Cardiac septum (tissue), 1 donor: ENCODE data around the gene TNP1. TPM values are rescaled to one million over a fixed set of nuclear protein-coding genes. Genes with fewer than 3 reads are reported as not detected.
A peak's percentile ranks its signal among the peaks of the same experiment; 100 is the strongest.

Source experiments
- DNase-seq: peaks from one replicate; pipeline ENCODE4 v3.0.0-alpha.2; 2020; ENCODE audit warnings: low spot score
- intact Hi-C: fragments of 100-400 bp; cut with DNase I; formaldehyde crosslinking; loops from one replicate; pipeline ENCODE4 v1.14.0; 2022
- total RNA-seq: library from RNA; stranded (reverse); fragmentation: NEBNext Ultra II Directional; extraction: Animal tissue kit (Norgen Biotek cat#: 25700); gene quantifications from one replicate; pipeline ENCODE4 v1.2.1, GENCODE V29; 2021
- donor health status: DM: no; HTN: no; CAD: no.

Gene TNP1
- total RNA-seq, 1 donor from 2014 or later: not detected

GRCh38 chr2:216850665-216851322 lies 9.1 kb downstream of the TNP1 start:
- intact Hi-C loops: no loop called here
- no peak for DNase-seq

GRCh38 chr2:216849987-216850386 lies 9.9 kb downstream of the TNP1 start:
- intact Hi-C loops: no loop called here
- no peak for DNase-seq

GRCh38 chr2:216845426-216845825 lies 14.4 kb downstream of the TNP1 start:
- DNase-seq: no peak
- intact Hi-C loops: no loop called here

- DNase-seq: no peak
- intact Hi-C loops: no loop called here
Measured at GRCh38 chr2:216842636-216843035, 17.2 kb downstream of the TNP1 start.

- intact Hi-C loops: no loop called here
- no peak for DNase-seq
Measured at GRCh38 chr2:216839688-216840087, 20.2 kb downstream of the TNP1 start.

- intact Hi-C loops: no loop called here
- no peak for DNase-seq
Measured at GRCh38 chr2:216838151-216838550, 21.7 kb downstream of the TNP1 start.

- DNase-seq: no peak
- intact Hi-C loops: no loop called here
Measured at GRCh38 chr2:216837740-216838139, 22.1 kb downstream of the TNP1 start.

- intact Hi-C loops: no loop called here
- DNase-seq: no peak
Measured at GRCh38 chr2:216833061-216833460, 26.8 kb downstream of the TNP1 start.

- DNase-seq: no peak
- intact Hi-C loops: no loop called here
Measured at GRCh38 chr2:216830346-216830745, 29.5 kb downstream of the TNP1 start.

- DNase-seq: peak; percentile 92
- intact Hi-C loops: loop anchor here (2.0 kb wide), 1 partner anchor 55 kb away; no protein-coding TSS in a partner anchor
Measured at GRCh38 chr2:216829533-216829932, 30.3 kb downstream of the TNP1 start.

GRCh38 chr2:216827073-216827720 lies 32.7 kb downstream of the TNP1 start:
- intact Hi-C loops: no loop called here
- no peak for DNase-seq

GRCh38 chr2:216822470-216822869 lies 37.4 kb downstream of the TNP1 start:
- intact Hi-C loops: no loop called here
- no peak for DNase-seq

- intact Hi-C loops: no loop called here
- DNase-seq: no peak
Measured at GRCh38 chr2:216820709-216821108, 39.2 kb downstream of the TNP1 start.

GRCh38 chr2:216819766-216820165 lies 40.1 kb downstream of the TNP1 start:
- intact Hi-C loops: no loop called here
- no peak for DNase-seq

- DNase-seq: no peak
- intact Hi-C loops: no loop called here
Measured at GRCh38 chr2:216819055-216819454, 40.8 kb downstream of the TNP1 start.

- no peak for DNase-seq
- intact Hi-C loops: no loop called here
Measured at GRCh38 chr2:216810399-216811160, 49.3 kb downstream of the TNP1 start.

Other genes starting within 250 kb of the TNP1 start
- 785 TPM for gene IGFBP2, start 226.6 kb downstream of the TNP1 start, total RNA-seq
- 191 TPM for gene IGFBP5, start 164.5 kb downstream of the TNP1 start, total RNA-seq